Measurements from ENCODE around the gene LUZP1. TPM values are rescaled to one million over a fixed set of nuclear protein-coding genes. Genes with fewer than 3 reads are reported as not detected.

The LUZP1 gene
- total RNA-seq, 1 donor from 2014 or later, result 5.5 TPM

Small RNAs within 50 kb of the gene (small RNA-seq; reads per million reads assigned to genes)
- gene MIR3115, result not detected
- not detected for gene MIR4419A
- gene RNU6-135P, result not detected
- gene RNU6-514P, result not detected

Other genes starting within 250 kb of the LUZP1 start
- gene LACTBL1, start 196.0 kb downstream of the LUZP1 start, total RNA-seq, result not detected
- gene TEX46, start 153.0 kb downstream of the LUZP1 start, total RNA-seq, result not detected
- 223 TPM for gene KDM1A, start 149.4 kb downstream of the LUZP1 start, total RNA-seq
- not detected for gene HTR1D, start 48.6 kb upstream of the LUZP1 start, total RNA-seq
- gene HNRNPR, start 175.4 kb upstream of the LUZP1 start, total RNA-seq, result 160 TPM
- 95.8 TPM for gene ZNF436, start 201.0 kb upstream of the LUZP1 start, total RNA-seq

Data from occipital lobe (tissue), 2 donors.